ENCODE data around the gene ATG3. TPM values are rescaled to one million over a fixed set of nuclear protein-coding genes. Genes with fewer than 3 reads are reported as not detected.
"Not testable (repeated sequence)": the region's sequence is repeated elsewhere in the genome, so short reads cannot be mapped to it uniquely, and the experiment has no call there.

ATG3 gene
- total RNA-seq, 1 donor from 2014 or later = 66.9 TPM

DNA sequence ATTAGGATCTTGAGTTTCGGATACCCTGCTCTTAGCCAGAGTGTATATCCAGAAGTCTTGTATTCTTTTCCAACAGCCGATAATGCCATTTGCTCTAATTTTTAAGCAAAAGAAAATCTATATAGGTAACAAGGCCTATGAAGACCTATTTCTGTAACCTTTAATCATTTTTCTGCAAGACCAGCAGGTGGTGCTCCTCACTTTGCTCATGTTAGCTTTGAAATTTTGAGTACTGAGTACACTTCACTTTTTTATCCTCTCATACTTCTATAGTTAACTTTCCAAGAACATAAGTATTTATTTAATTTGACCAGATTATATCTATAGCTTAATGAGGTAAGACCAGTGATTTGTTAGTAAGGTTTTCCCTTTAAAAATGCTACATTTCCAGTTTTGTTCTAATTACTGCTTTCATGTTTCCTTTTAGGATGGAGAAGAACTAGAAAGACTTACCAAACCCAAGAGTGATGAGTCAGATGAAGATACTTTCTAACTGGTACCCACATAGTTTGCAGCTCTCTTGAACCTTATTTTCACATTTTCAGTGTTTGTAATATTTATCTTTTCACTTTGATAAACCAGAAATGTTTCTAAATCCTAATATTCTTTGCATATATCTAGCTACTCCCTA is 20.6 kb upstream of the ATG3 start:
- Mint-ChIP-seq H3K4me1 (peaks cover 3% of the 10 kb centered on the region), H3K9me3 (no peaks in the 10 kb centered on the region), H3K4me3 (no peak overlapping the region), H3K27ac (no peak overlapping the region), H3K36me3 (ENCODE audit: low read depth) (peaks cover 27% of the 10 kb centered on the region), H3K27me3 (no peaks in the 10 kb centered on the region)
- intact Hi-C loops (cut with micrococcal nuclease) = loop anchor here (1.0 to 5.0 kb wide), 3 partner anchors 60 to 397 kb away; no protein-coding TSS in a partner anchor
- peak; percentile 79 for DNase-seq

DNA sequence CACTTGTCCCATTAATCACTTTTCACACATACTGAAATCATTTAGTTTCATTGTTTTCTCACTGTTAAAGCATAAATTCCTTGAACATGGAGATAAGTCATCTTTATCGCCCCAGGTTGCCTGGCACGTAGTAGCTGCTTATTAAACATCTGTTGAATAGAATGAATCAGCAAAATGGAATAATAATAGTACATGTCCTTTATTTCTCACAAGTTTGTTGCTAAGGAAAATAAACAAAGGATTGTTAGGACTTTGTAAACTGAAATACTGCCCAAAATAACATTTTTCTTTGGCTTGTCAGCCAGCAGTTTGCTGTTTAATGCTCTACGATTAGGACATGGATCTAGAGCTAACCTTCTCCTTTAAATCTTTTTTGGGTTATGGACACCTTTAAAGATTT is 17.9 kb upstream of the ATG3 start:
- no peak for DNase-seq
- no peaks in the 10 kb centered on the region for H3K9me3 Mint-ChIP-seq
- H3K27ac Mint-ChIP-seq = no peak overlapping the region
- peaks cover 13% of the 10 kb centered on the region for H3K36me3 Mint-ChIP-seq (ENCODE audit: low read depth)
- no peaks in the 10 kb centered on the region for H3K27me3 Mint-ChIP-seq
- intact Hi-C loops (cut with micrococcal nuclease) = loop anchor here (5.0 kb wide), 1 partner anchor 158 kb away; no protein-coding TSS in a partner anchor
- H3K4me1 Mint-ChIP-seq = peaks cover 2% of the 10 kb centered on the region
- H3K4me3 Mint-ChIP-seq = no peak overlapping the region

DNA sequence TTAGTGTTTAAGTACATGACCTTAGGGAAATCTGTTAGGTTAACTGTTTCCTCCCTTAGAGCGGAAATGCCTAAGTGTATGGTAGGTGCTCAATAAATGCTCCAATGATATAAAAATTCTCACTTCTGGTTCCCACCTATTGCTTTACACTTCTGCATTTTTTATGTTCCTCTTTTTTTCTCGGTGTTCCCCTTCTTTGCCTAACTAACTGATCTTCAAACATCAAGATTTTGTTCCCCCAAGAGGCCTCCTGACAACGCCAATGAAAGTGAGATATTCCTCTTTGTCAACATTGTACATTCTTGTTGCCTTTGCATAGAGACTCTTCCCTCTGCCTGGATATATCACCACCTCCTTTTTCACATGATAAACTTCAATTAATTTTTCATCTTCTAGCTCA is 17.5 kb upstream of the ATG3 start:
- Mint-ChIP-seq H3K36me3 (ENCODE audit: low read depth) (peaks cover 10% of the 10 kb centered on the region), H3K4me3 (no peak overlapping the region), H3K27me3 (no peaks in the 10 kb centered on the region), H3K9me3 (no peaks in the 10 kb centered on the region), H3K4me1 (peaks cover 2% of the 10 kb centered on the region), H3K27ac (no peak overlapping the region)
- intact Hi-C loops (cut with micrococcal nuclease) = no loop called here
- no peak for DNase-seq

DNA sequence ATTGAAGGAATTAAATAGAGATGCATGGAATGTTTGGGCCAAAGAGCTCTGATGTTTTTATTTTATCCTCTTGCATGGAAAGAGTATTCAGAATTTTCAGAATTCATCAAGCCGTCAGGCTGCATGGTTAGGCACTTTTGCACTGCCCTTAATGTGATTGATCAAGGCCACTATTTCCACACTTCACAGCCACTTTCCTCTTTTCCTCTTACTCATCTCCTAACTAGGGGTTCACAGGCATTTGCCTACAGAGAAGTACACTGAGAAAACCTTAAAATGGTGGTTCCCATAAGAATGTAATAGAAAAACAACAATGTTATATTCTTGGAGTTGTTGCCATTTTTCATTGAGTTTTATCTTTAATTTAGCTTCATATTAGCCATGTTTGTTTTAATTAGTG is 10.9 kb upstream of the ATG3 start:
- no peaks in the 10 kb centered on the region for H3K27me3 Mint-ChIP-seq
- H3K36me3 Mint-ChIP-seq (ENCODE audit: low read depth) = peaks cover 19% of the 10 kb centered on the region
- H3K4me1 Mint-ChIP-seq = peaks cover 2% of the 10 kb centered on the region
- H3K27ac Mint-ChIP-seq = no peak overlapping the region
- intact Hi-C loops (cut with micrococcal nuclease) = no loop called here
- H3K4me3 Mint-ChIP-seq = no peak overlapping the region
- DNase-seq = no peak
- no peaks in the 10 kb centered on the region for H3K9me3 Mint-ChIP-seq

DNA sequence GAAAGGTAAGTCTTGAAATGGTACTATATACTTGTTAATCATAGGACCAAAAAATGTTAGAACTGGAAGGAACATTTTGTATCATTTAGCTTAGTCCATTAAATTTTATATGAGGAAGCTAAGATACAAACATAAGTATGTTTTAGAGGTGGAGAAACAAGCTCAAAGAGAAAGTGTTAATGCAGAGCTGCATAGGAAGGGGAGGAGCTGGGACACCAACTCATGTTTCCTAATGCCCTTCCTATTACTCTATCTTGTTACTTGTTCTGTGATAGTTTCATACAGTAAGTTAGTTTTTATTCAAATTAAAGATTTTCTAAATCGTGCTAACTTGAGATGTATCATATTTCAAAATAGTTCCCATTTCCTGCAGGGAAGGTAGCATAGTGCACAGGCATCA is 7.5 kb upstream of the ATG3 start:
- Mint-ChIP-seq H3K4me3 (no peak overlapping the region), H3K4me1 (peaks cover 2% of the 10 kb centered on the region), H3K27me3 (no peaks in the 10 kb centered on the region), H3K36me3 (ENCODE audit: low read depth) (peaks cover 26% of the 10 kb centered on the region), H3K27ac (no peak overlapping the region), H3K9me3 (no peaks in the 10 kb centered on the region)
- intact Hi-C loops (cut with micrococcal nuclease) = no loop called here
- DNase-seq = no peak

DNA sequence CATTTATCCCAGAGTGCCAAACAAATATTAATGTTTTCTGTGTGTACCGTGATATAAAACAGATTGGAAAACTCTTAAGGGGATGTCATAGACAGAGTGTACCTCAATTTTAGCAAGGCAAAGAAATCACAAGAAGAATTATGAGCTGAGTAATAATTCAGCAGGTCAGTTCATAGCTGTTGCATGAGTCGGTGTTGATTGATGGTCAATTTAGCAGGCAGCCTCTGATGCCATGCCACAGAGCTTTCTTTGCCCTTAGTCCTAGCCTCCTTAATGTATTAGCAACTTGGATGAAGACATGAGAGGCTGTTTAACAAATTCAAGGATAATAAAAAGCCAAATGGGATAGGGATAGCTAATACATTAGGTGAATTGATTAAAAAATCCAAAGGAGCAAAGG is 6.9 kb upstream of the ATG3 start:
- Mint-ChIP-seq H3K4me1 (peaks cover 2% of the 10 kb centered on the region), H3K36me3 (ENCODE audit: low read depth) (peaks cover 24% of the 10 kb centered on the region), H3K27me3 (no peaks in the 10 kb centered on the region), H3K4me3 (no peak overlapping the region), H3K27ac (no peak overlapping the region), H3K9me3 (no peaks in the 10 kb centered on the region)
- no peak for DNase-seq
- intact Hi-C loops (cut with micrococcal nuclease) = no loop called here

DNA sequence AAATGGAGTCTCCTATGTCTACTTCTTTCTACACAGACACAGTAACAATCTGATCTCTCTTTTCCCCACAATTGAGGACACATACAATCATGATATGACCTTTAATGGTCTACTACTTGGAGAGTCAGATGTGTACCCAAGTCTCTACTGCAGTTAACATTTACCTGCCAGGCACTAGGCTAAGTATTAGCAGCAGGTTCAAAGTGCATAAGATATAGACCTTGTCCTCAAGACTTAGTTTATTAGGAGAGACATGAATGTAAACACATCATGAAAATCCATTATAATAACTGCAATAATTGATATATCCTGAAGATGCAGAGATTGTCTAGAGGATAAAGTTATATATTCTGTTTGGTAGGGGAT is 3.2 kb upstream of the ATG3 start:
- DNase-seq = no peak
- Mint-ChIP-seq H3K27me3 (no peaks in the 10 kb centered on the region), H3K9me3 (no peaks in the 10 kb centered on the region), H3K27ac (no peak overlapping the region), H3K4me3 (no peak overlapping the region), H3K4me1 (peaks cover 16% of the 10 kb centered on the region), H3K36me3 (ENCODE audit: low read depth) (peaks cover 13% of the 10 kb centered on the region)
- intact Hi-C loops (cut with micrococcal nuclease) = loop anchor here (5.0 kb wide), 1 partner anchor 103 kb away; no protein-coding TSS in a partner anchor

DNA sequence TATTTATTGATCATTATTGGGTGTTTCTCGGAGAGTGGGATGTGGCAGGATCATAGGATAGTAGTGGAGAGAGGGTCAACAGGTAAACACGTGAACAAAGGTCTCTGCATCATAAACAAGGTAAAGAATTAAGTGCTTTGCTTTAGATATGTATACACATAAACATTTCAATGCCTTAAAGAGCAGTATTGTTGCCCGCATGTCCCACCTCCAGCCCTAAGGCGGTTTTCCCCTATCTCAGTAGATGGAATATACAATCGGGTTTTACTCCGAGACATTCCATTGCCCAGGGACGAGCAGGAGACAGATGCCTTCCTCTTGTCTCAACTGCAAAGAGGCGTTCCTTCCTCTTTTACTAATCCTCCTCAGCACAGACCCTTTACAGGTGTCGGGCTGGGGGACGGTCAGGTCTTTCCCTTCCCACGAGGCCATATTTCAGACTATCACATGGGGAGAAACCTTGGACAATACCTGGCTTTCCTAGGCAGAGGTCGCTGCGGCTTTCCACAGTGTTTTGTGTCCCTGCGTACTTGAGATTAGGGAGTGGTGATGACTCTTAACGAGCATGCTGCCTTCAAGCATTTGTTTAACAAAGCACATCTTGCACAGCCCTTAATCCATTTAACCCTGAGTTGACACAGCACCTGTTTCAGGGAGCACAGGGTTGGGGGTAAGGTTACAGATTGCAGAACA is 2.6 kb upstream of the ATG3 start:
- H3K27me3 Mint-ChIP-seq, DNase-seq, H3K27ac Mint-ChIP-seq, H3K4me3 Mint-ChIP-seq, H3K9me3 Mint-ChIP-seq: not testable (repeated sequence)
- intact Hi-C loops (cut with micrococcal nuclease) = loop anchor here (5.0 kb wide), 1 partner anchor 102 kb away; no protein-coding TSS in a partner anchor
- H3K4me1 Mint-ChIP-seq = peaks cover 20% of the 10 kb centered on the region
- H3K36me3 Mint-ChIP-seq (ENCODE audit: low read depth) = peaks cover 13% of the 10 kb centered on the region

DNA sequence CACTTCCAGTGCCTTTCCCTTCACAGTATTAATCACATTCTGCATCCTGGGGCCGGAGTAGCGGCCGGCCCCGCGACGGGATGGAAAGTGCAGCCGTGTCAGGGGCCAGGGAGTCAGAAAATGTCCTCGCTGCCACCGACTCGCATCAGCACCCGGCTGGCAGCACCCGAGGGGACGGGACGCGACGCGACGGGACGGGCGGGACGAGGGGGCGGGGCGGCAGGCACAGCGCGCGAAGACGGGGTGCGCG is 353 bp downstream of the ATG3 start:
- intact Hi-C loops (cut with micrococcal nuclease) = loop anchor here (2.0 to 5.0 kb wide), 2 partner anchors 65 to 99 kb away; no protein-coding TSS in a partner anchor
- H3K4me1 Mint-ChIP-seq = peaks cover 24% of the 10 kb centered on the region
- H3K9me3 Mint-ChIP-seq = no peaks in the 10 kb centered on the region
- peaks cover 17% of the 10 kb centered on the region for H3K36me3 Mint-ChIP-seq (ENCODE audit: low read depth)
- H3K27me3 Mint-ChIP-seq = no peaks in the 10 kb centered on the region
- no peak for DNase-seq
- peak overlapping the region; percentile 99 for H3K27ac Mint-ChIP-seq
- peak overlapping the region; percentile 98 for H3K4me3 Mint-ChIP-seq

DNA sequence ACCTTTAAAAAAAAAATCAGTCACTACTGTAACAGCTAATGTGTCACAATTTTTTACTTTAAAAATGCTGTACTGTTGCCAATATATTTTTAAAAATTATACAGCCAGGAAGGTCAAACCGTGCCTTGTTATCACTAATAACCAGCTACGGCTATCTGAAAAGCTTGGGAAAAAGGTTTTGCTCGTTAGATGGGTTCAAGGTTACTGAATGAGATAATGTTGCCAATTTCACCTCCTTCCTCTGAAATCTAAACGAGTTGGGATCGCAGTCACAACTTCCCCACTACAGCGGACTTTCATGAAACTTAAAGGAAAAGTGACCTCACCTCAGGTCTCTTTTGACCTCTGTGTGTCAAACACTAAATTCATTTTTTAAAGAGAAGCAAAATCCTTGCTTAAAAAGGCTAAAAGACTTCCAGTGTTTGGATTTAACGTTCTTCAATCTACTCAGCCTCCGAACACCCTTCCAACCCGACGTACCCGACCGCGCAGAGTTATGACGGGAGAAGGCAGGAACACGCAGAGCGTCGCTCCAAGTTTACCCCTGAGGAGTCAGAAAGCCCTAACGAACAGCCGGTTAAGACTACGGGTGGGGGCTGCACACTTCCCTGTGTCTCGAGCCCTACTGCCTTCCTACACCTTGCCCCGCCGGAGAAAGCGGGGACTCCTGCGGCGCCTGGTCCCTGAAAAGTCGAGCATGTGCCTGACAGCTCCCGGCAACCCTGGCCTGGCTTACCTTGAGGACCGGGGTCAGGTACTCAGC is 860 bp downstream of the ATG3 start:
- Mint-ChIP-seq H3K27me3 (no peaks in the 10 kb centered on the region), H3K9me3 (no peaks in the 10 kb centered on the region), H3K27ac (peak overlapping the region; percentile 99), H3K4me3 (peak overlapping the region; percentile 98), H3K4me1 (peaks cover 26% of the 10 kb centered on the region), H3K36me3 (ENCODE audit: low read depth) (peaks cover 16% of the 10 kb centered on the region)
- intact Hi-C loops (cut with micrococcal nuclease) = loop anchor here (2.0 to 5.0 kb wide), 2 partner anchors 64 to 99 kb away; no protein-coding TSS in a partner anchor
- DNase-seq = peak; percentile 92

DNA sequence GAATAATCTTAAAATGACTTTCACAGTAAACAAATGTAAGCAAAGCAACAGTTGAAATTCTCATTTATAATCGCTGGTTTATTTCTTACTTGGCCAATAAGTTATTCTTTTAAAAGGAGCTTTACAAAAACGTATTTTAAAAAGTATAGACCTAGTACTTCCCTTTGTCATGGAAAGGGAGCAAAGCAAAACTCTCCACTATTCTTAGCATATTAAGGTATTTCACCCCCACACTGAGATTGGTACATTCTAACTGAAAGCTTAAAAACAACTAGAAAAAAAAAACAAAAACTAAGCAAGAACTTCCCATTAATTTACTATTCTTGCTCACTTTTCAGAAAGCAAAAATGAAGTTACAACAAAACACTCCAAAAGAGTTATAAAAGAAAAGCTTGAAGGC is 1.5 kb downstream of the ATG3 start:
- Mint-ChIP-seq H3K27ac (peak overlapping the region; percentile 99), H3K9me3 (no peaks in the 10 kb centered on the region), H3K4me1 (peaks cover 32% of the 10 kb centered on the region), H3K4me3 (peak overlapping the region; percentile 98), H3K27me3 (no peaks in the 10 kb centered on the region), H3K36me3 (ENCODE audit: low read depth) (peaks cover 22% of the 10 kb centered on the region)
- DNase-seq = no peak
- intact Hi-C loops (cut with micrococcal nuclease) = loop anchor here (2.0 to 5.0 kb wide), 2 partner anchors 64 to 98 kb away; no protein-coding TSS in a partner anchor

DNA sequence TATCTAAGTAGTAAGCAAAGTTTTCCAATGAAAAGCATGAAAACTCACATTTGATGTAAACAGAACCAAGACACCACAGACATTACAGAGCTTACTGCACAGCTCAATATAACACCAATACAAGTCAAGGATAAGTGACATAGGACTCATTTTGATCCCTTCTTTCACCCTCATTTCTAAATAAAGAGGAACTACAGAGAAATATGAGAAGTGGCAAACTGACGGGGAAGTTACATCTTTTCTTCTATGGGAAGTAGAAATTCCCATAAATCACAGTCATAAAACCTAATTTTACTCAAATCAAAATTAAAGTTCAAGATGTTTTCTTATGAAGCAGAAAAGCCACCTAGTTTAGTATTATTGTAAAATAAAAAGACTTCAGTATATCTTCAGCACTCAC is 3.8 kb downstream of the ATG3 start:
- Mint-ChIP-seq H3K36me3 (ENCODE audit: low read depth) (peaks cover 31% of the 10 kb centered on the region), H3K9me3 (no peaks in the 10 kb centered on the region), H3K27me3 (no peaks in the 10 kb centered on the region), H3K4me3 (no peak overlapping the region), H3K4me1 (peaks cover 36% of the 10 kb centered on the region), H3K27ac (no peak overlapping the region)
- intact Hi-C loops (cut with micrococcal nuclease) = no loop called here
- no peak for DNase-seq

DNA sequence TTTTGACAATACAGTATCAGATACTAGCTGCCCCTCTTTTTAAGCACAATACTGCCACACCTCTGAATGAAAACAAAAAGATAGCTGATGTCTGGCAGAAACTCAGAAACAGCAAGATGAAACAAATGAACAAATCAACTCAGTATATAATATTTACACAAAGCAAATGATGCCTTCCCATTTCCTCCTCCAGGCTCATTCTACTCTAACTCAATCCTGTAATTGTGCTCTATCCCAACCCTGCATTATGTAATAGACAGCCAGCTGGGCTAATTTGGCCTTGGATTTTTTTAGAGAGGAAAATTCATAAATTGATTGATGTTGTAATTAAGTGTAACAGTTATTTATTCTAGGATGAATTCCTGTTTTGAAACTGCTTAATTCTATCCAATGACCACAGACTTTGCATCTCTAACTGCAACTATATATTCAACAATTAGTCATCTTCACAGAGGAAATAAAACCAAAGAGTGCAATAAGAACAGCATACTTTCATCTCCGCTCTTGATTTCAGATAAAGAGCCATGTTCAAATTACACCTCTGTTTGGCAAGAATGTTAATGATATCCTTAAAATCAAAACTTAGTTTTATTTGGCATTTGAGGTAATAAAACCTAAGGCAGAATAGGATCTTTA is 6.1 kb downstream of the ATG3 start:
- Mint-ChIP-seq H3K27me3 (no peaks in the 10 kb centered on the region), H3K27ac (no peak overlapping the region), H3K36me3 (ENCODE audit: low read depth) (peaks cover 44% of the 10 kb centered on the region), H3K4me3 (no peak overlapping the region), H3K9me3 (no peaks in the 10 kb centered on the region), H3K4me1 (peaks cover 33% of the 10 kb centered on the region)
- DNase-seq = no peak
- intact Hi-C loops (cut with micrococcal nuclease) = no loop called here

DNA sequence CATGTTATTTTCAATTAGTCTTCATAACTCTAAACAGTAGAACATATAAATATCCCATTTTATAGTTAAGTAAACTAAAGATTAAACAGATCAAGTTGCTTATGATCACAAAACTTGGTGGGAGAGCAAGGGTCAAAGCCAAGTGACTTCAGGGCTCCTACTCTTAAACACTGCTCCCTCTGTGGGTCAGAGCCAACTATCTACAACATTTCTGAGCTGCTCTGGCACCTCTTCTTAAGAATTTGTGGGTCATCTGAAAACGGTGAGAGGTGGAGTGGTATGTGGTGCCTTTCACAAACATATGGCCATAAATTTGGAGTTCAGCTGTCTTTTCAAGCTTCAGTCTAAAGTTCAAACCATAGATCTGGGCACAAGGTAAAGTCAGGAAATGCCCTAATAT is 10.9 kb downstream of the ATG3 start:
- peaks cover 54% of the 10 kb centered on the region for H3K36me3 Mint-ChIP-seq (ENCODE audit: low read depth)

More for the DNA sequence above, 10.9 kb downstream of the ATG3 start:
- no peak for DNase-seq
- Mint-ChIP-seq H3K4me3 (no peak overlapping the region), H3K4me1 (peaks cover 14% of the 10 kb centered on the region), H3K9me3 (no peaks in the 10 kb centered on the region), H3K27ac (no peak overlapping the region), H3K27me3 (no peaks in the 10 kb centered on the region)
- intact Hi-C loops (cut with micrococcal nuclease) = no loop called here

All from activated CD4-positive, alpha-beta T cell treated with anti-CD3 and anti-CD28 coated beads, Interleukin-2, amount 10 ng/mL, durations not matched to agents 24 days and 14 days (primary cell).